Measurements from ENCODE around the gene MAOA. TPM values are rescaled to one million over a fixed set of nuclear protein-coding genes. Genes with fewer than 3 reads are reported as not detected.

Gene MAOA
- total and polyA plus RNA-seq, 9 of the 15 experiments (the other 6 are each of a cell fraction or from before 2014, with no cell fraction given) = 0.68 to 2.7 (median 1.9) TPM

GRCh38 chrX:43718546-43718945, 62.4 kb downstream of the MAOA start:
- no peak for TF ChIP-seq ZKSCAN8 (CRISPR knock-in tag; IDR thresholded peaks at IDR 0.05)
- no peak for TF ChIP-seq CBX3 (IDR thresholded peaks at IDR 0.05; ENCODE audit: borderline replicate concordance in 1 of 2, low read length in 2 of 2)
- TF ChIP-seq ZNF316 (IDR thresholded peaks at IDR 0.05) = no peak
- TF ChIP-seq HMBOX1 (IDR thresholded peaks at IDR 0.05) = no peak
- TF ChIP-seq, protein P1, sequence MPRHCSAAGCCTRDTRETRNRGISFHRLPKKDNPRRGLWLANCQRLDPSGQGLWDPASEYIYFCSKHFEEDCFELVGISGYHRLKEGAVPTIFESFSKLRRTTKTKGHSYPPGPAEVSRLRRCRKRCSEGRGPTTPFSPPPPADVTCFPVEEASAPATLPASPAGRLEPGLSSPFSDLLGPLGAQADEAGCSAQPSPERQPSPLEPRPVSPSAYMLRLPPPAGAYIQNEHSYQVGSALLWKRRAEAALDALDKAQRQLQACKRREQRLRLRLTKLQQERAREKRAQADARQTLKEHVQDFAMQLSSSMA (CRISPR knock-in tag; IDR thresholded peaks at IDR 0.05) = no peak
- peak; percentile 5 for TF ChIP-seq PRDM10 (IDR thresholded peaks at IDR 0.05; ENCODE audit: partially characterized antibody)
- no peak for TF ChIP-seq COPS2 (conservative IDR thresholded peaks at IDR 0.05)
- Histone ChIP-seq H3K4me1 (replicated peaks in 1 of 2; ENCODE audit: control insufficient read depth in 2 of 2, insufficient read depth in 2 of 2, low read length in 2 of 2) (no peaks in the 10 kb centered on the region), H3K9me3 (replicated peaks; ENCODE audit: control insufficient read depth, insufficient read depth, low read depth, low read length) (no peaks in the 10 kb centered on the region), H3K79me2 (ENCODE audit: control insufficient read depth, insufficient read depth, low read length) (no peaks in the 10 kb centered on the region), H3K27ac (ENCODE audit: extremely low read depth, low read depth, low read length) (no peak overlapping the region), H4K20me1 (replicated peaks; ENCODE audit: control insufficient read depth, insufficient read depth, low read length) (no peaks in the 10 kb centered on the region), H3K4me3 (no peak overlapping the region), H3K4me2 (ENCODE audit: insufficient read depth, low read length) (no peak overlapping the region), H3K9ac (ENCODE audit: insufficient read depth in 1 of 2, low read depth in 2 of 2, low read length in 2 of 2) (no peak overlapping the region), H3K36me3 (ENCODE audit: control insufficient read depth, insufficient read depth, low read length) (no peaks in the 10 kb centered on the region), H3K9me1 (ENCODE audit: control insufficient read depth, insufficient read depth, low read length) (no peaks in the 10 kb centered on the region), H3K27me3 (ENCODE audit: control insufficient read depth in 2 of 2, insufficient read depth in 2 of 2, low read length in 2 of 2) (no peaks in the 10 kb centered on the region), H2AFZ (ENCODE audit: low read depth, low read length) (no peak overlapping the region)
- intact Hi-C loops (cut with micrococcal nuclease) = no loop called here
- ATAC-seq (no peak), FAIRE-seq (no peak), DNase-seq (ENCODE audit: extremely low read depth in 1 of 4, low spot score in 3 of 4) (no peak)
- CTCF ChIA-PET (ENCODE audit: low intra/inter-chr PET ratio) = no interaction called here
- POLR2A ChIA-PET = no interaction called here
- BruUV-seq (replicated peaks) = no TSS peak
- WGBS (ENCODE audit: insufficient coverage, low coverage, missing lambda C conversion rate) = 5% methylated on average over 5 of the region's 6 CpGs
- in situ Hi-C loops (cut with MboI) = no loop called here
